Kidney (tissue), 14 donors: ENCODE measurements around the gene ZDHHC14. TPM values are rescaled to one million over a fixed set of nuclear protein-coding genes. Genes with fewer than 3 reads are reported as not detected.

Source experiments
- DNase-seq, 5 donors: peaks; one replicate each; pipeline ENCODE4 v3.0.0-alpha.2; 2013 to 2020
- FAIRE-seq: peaks from 2 replicates; lab custom pipeline; 2012; peaks lifted over from hg19 to GRCh38; lab: Jason Lieb, UNC
- H3K27ac ChIP-seq, 2 donors: one replicate each; pipeline ENCODE4 v1.7.0; 2013; ENCODE audit warnings: low read depth in 2 of 2, low read length in 2 of 2, inconsistent platforms in 1 of 2
- H3K27me3 ChIP-seq: one replicate; pipeline ENCODE4 v1.7.1; 2013; ENCODE audit warnings: low read length, inconsistent platforms; ENCODE audit not compliant: control insufficient read depth, insufficient read depth
- H3K36me3 ChIP-seq, 3 donors: one replicate each; pipeline versions ENCODE4 v1.7.0 to v1.7.1; 2013; ENCODE audit warnings: low read length in 3 of 3, control low read depth in 1 of 3, inconsistent platforms in 1 of 3; ENCODE audit not compliant: insufficient read depth in 3 of 3, control insufficient read depth in 2 of 3
- H3K4me1 ChIP-seq, 3 donors: one replicate each; pipeline versions ENCODE4 v1.7.0 to v1.7.1; 2013; ENCODE audit warnings: low read length in 3 of 3, inconsistent platforms in 1 of 3, low read depth in 1 of 3; ENCODE audit not compliant: control insufficient read depth in 2 of 3, insufficient read depth in 2 of 3
- H3K4me3 ChIP-seq, 3 donors: one replicate each; pipeline versions ENCODE4 v1.7.0 to v1.8.1; 2013; ENCODE audit warnings: low read length in 3 of 3, control low read depth in 1 of 3, inconsistent platforms in 1 of 3
- H3K9ac ChIP-seq, 3 donors: one replicate each; pipeline versions ENCODE4 v1.7.0 to v1.7.1; 2013; ENCODE audit warnings: low read length in 3 of 3, control low read depth in 1 of 3, inconsistent platforms in 1 of 3
- H3K9me3 ChIP-seq, 3 donors: one replicate each; pipeline versions ENCODE4 v1.7.0 to v1.7.1; 2013; ENCODE audit warnings: low read length in 3 of 3, control low read depth in 1 of 3, inconsistent platforms in 1 of 3; ENCODE audit not compliant: control insufficient read depth in 2 of 3, insufficient read depth in 1 of 3
- intact Hi-C: fragments of 100-400 bp; cut with DNase I; formaldehyde crosslinking; loops from one replicate; pipeline ENCODE4 v1.11.1; 2022
- polyA plus RNA-seq: library from polyadenylated mRNA; stranded (reverse); fragments of 350-450 nt; fragmentation: Illumina TruSeq; extraction: RNeasy Lipid Tissue Mini Kit (QIAGEN cat#74804); gene quantifications from one replicate; pipeline ENCODE4 v1.2.3, GENCODE V29; 2014; ENCODE audit warnings: low read depth, low replicate concordance; ENCODE audit not compliant: insufficient read depth
- total RNA-seq: library from RNA; stranded (reverse); fragmentation: NEBNext Ultra II Directional; extraction: Animal tissue kit (Norgen Biotek cat#: 25700); gene quantifications from one replicate; pipeline ENCODE4 v1.2.1, GENCODE V29; 2021
- TF ChIP-seq, protein P1 (sequence below): IDR thresholded peaks from 3 replicates; pipeline ENCODE4 v1.5.1; 2012; ENCODE audit warnings: mild to moderate bottlenecking, moderate library complexity, borderline replicate concordance; ENCODE audit not compliant: insufficient read depth; ENCODE audit errors: extremely low read depth
- donor health status: control.
- donor health status: control.
- donor health status: control.
- donor health status: control.
- donor health status: control.
- donor health status: DM: yes; HTN: yes; CAD: no.
- donor health status: Normal renal cell carcinoma (clear cell type).

Gene ZDHHC14
- total and polyA plus RNA-seq, 2 donors from 2014 or later: 13.5 to 26.7 TPM

DNA sequence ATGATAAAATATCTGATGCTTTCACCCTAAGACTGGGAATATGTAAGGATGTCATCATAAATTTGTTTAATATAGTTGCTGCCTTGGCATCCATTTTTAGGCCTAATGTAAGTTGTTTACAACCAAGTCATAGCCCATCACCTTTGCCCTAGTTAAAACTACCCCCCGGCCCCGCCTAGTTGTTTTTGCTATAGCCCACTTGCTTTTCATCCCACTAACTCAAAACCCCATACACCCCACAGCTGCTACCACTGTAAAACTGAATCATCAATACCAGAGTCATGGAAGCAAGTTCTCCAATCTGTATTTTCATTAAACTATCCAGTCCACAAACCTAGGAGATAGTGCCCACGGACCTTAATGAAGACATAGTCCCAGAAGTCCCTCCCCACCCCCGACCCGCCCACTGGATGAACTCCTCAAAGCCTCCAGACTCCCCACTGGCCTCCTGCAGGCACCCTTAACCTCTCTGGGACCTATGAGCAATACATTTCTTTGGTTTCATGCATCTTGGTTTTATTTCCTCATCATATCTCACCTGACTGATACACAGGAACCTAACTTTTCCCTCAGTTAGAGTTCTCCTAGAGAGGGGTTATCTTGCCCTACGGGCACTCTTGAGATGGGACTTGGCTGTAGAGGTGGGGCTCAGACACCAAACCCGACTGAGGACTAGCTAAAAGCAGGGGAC lies 12.5 kb upstream of the ZDHHC14 start:
- FAIRE-seq (no peak), DNase-seq (no peak)
- no peaks in the 10 kb centered on the region for H3K9me3 ChIP-seq
- no peaks in the 10 kb centered on the region for H3K36me3 ChIP-seq
- H3K4me3 ChIP-seq: no peak overlapping the region
- no peaks in the 10 kb centered on the region for H3K27me3 ChIP-seq
- no peak overlapping the region for H3K27ac ChIP-seq
- TF ChIP-seq, protein P1, sequence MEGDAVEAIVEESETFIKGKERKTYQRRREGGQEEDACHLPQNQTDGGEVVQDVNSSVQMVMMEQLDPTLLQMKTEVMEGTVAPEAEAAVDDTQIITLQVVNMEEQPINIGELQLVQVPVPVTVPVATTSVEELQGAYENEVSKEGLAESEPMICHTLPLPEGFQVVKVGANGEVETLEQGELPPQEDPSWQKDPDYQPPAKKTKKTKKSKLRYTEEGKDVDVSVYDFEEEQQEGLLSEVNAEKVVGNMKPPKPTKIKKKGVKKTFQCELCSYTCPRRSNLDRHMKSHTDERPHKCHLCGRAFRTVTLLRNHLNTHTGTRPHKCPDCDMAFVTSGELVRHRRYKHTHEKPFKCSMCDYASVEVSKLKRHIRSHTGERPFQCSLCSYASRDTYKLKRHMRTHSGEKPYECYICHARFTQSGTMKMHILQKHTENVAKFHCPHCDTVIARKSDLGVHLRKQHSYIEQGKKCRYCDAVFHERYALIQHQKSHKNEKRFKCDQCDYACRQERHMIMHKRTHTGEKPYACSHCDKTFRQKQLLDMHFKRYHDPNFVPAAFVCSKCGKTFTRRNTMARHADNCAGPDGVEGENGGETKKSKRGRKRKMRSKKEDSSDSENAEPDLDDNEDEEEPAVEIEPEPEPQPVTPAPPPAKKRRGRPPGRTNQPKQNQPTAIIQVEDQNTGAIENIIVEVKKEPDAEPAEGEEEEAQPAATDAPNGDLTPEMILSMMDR: no peak
- H3K9ac ChIP-seq: no peak overlapping the region
- intact Hi-C loops: no loop called here
- H3K4me1 ChIP-seq: no peaks in the 10 kb centered on the region

DNA sequence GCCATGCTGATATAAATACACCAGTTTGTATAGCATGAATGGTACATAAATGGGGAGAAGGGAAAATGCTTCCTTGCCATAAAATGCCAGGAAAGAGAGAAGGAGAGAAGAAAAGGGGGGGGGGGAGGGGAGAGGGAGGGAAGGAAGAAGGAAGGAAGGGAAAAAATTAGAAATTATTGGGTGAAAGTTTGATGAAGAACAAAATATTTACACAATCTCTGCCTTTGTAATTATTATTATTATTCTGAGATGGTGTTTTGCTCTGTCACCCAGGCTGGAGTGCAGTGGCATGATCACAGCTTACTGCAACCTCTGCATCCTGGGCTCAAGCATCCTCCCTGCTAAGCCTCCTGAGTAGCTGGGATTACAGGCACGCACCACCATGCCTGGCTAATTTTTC lies 10.2 kb upstream of the ZDHHC14 start:
- intact Hi-C loops: no loop called here
- no peaks in the 10 kb centered on the region for H3K4me1 ChIP-seq
- FAIRE-seq (no peak), DNase-seq (no peak)
- no peaks in the 10 kb centered on the region for H3K27me3 ChIP-seq
- TF ChIP-seq, protein P1: no peak
- H3K9me3 ChIP-seq: no peaks in the 10 kb centered on the region
- H3K9ac ChIP-seq: no peak overlapping the region
- H3K4me3 ChIP-seq: no peak overlapping the region
- no peak overlapping the region for H3K27ac ChIP-seq
- H3K36me3 ChIP-seq: no peaks in the 10 kb centered on the region

DNA sequence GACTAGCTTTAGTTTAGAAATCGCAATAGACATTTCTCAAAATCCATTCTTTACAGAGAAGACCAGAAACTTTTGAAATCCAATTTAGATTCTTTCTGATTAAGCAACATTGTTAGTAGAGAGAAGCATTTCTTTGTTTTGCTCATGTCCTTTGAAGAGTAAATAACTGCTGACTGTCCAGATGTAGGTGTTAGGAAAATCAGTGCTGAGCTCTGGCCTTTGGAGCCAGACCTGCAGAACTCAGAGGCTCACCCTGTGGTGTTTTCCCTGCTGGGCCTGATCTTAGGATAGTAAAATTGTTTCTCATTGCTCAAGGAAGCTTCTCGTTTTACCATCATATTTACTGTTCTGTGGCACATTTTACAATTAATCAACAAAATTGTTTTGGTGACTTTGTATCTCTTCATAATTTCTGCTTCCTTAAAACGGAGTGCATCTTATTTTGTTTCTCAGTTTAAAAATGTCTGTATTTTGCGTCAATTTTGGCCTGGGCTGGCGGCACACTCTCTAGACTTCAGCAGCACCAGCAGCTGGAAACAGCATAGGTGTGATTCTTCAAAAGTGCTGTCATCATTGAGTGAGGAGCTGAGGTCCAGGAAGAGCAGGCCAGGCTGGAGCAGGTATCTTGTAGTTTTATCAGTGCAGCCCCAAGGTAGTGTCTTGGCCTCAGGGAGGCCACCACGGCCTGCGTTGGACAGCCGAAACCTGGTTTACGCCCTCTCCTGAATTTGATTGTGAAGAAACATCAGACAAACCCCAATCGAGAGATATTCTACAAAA lies 8.3 kb upstream of the ZDHHC14 start:
- intact Hi-C loops: no loop called here
- TF ChIP-seq, protein P1: no peak
- Histone ChIP-seq H3K27ac (no peak overlapping the region), H3K9ac (no peak overlapping the region), H3K36me3 (no peaks in the 10 kb centered on the region), H3K4me3 (no peak overlapping the region), H3K4me1 (no peaks in the 10 kb centered on the region), H3K27me3 (no peaks in the 10 kb centered on the region), H3K9me3 (no peaks in the 10 kb centered on the region)
- FAIRE-seq (no peak), DNase-seq (no peak)
